Skeletal muscle satellite cell (primary cell): ENCODE measurements around the gene SH3TC2.

Experiments
- H3K27me3 ChIP-seq: 2 replicates; pipeline ENCODE4 v1.7.0; 2013; ENCODE audit warnings: low read length; ENCODE audit not compliant: control insufficient read depth, insufficient read depth
- H3K36me3 ChIP-seq: 2 replicates; pipeline ENCODE4 v1.7.0; 2013; ENCODE audit warnings: mild to moderate bottlenecking, control low read depth, low read length; ENCODE audit not compliant: insufficient read depth
- H3K4me1 ChIP-seq: 2 replicates; pipeline ENCODE4 v1.7.0; 2013; ENCODE audit warnings: low read length; ENCODE audit not compliant: control insufficient read depth, insufficient read depth
- H3K4me2 ChIP-seq: 2 replicates; pipeline ENCODE4 v1.7.0; 2013; ENCODE audit warnings: mild to moderate bottlenecking, low read length
- H3K4me3 ChIP-seq: 2 replicates; pipeline ENCODE4 v1.7.0; 2013; ENCODE audit warnings: low read length
- H3K9ac ChIP-seq: 2 replicates; pipeline ENCODE4 v1.7.0; 2013; ENCODE audit warnings: mild to moderate bottlenecking, low read depth, low read length, moderate library complexity
- H3K9me3 ChIP-seq: replicated peaks from 2 replicates; pipeline ENCODE4 v1.7.0; 2013; ENCODE audit warnings: mild to moderate bottlenecking, control low read depth, low read length

SH3TC2 gene

GRCh38 chr5:149040421-149040820 lies 22.4 kb downstream of the SH3TC2 start:
- Histone ChIP-seq H3K9me3 (no peaks in the 10 kb centered on the region), H3K9ac (no peak overlapping the region), H3K4me1 (peaks cover 7% of the 10 kb centered on the region), H3K36me3 (no peaks in the 10 kb centered on the region), H3K4me2 (no peak overlapping the region), H3K4me3 (no peak overlapping the region), H3K27me3 (no peaks in the 10 kb centered on the region)

DNA sequence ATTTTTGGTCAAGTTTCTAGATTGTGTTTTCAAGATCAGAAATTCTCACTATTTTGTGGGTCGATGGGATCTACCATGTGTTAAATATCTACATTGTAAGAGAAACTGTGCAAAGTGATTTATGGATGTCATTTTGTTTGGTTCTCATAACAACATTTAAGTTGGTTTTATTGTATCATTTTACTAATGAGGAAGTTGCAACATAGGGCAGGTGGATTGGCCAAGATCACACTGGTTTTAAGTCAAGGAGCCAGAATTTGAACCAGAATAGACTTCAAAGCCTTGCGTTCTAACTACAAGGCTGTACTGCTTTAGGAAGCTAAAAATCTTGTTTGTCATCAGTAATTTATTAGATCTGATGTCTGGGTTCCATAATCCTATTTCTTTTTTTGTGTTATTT lies 23.4 kb downstream of the SH3TC2 start:
- peaks cover 7% of the 10 kb centered on the region for H3K4me1 ChIP-seq
- no peak overlapping the region for H3K9ac ChIP-seq
- H3K36me3 ChIP-seq: no peaks in the 10 kb centered on the region
- H3K9me3 ChIP-seq: no peaks in the 10 kb centered on the region
- no peak overlapping the region for H3K4me3 ChIP-seq
- no peak overlapping the region for H3K4me2 ChIP-seq
- no peaks in the 10 kb centered on the region for H3K27me3 ChIP-seq

GRCh38 chr5:149038336-149039080 lies 24.4 kb downstream of the SH3TC2 start:
- Histone ChIP-seq H3K9me3 (no peaks in the 10 kb centered on the region), H3K4me3 (no peak overlapping the region), H3K36me3 (no peaks in the 10 kb centered on the region), H3K9ac (no peak overlapping the region), H3K27me3 (no peaks in the 10 kb centered on the region), H3K4me2 (no peak overlapping the region), H3K4me1 (peaks cover 7% of the 10 kb centered on the region)

GRCh38 chr5:149037817-149038216 lies 25.0 kb downstream of the SH3TC2 start:
- Histone ChIP-seq H3K9ac (no peak overlapping the region), H3K4me3 (no peak overlapping the region), H3K4me2 (no peak overlapping the region), H3K36me3 (no peaks in the 10 kb centered on the region), H3K9me3 (no peaks in the 10 kb centered on the region), H3K4me1 (peaks cover 7% of the 10 kb centered on the region), H3K27me3 (no peaks in the 10 kb centered on the region)

DNA sequence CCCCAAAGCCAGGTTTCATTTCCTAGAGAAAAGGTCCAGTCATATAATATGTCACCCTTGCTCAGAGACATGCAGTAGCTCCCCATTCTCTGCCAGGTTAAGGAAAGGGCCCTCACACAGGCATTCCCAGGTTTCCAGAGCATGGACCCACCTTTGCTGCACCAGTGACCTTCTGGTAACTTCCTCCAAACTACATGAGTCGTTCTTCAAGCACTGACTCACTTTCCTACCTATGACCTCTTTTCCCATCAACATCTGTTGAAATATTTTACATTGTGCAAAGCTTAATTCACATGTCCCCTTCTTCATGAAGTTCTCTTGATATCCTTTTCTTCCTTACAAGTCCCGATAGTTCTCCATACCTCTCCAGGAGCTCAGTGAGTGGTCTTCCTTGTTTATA lies 25.9 kb downstream of the SH3TC2 start:
- H3K36me3 ChIP-seq: no peaks in the 10 kb centered on the region
- H3K27me3 ChIP-seq: no peaks in the 10 kb centered on the region
- H3K9me3 ChIP-seq: no peaks in the 10 kb centered on the region
- H3K4me1 ChIP-seq: peaks cover 7% of the 10 kb centered on the region
- H3K9ac ChIP-seq: no peak overlapping the region
- H3K4me3 ChIP-seq: no peak overlapping the region
- H3K4me2 ChIP-seq: no peak overlapping the region

- H3K4me1 ChIP-seq: peaks cover 7% of the 10 kb centered on the region
- no peak overlapping the region for H3K4me2 ChIP-seq
- H3K36me3 ChIP-seq: no peaks in the 10 kb centered on the region
- H3K9me3 ChIP-seq: no peaks in the 10 kb centered on the region
- H3K4me3 ChIP-seq: no peak overlapping the region
- H3K9ac ChIP-seq: no peak overlapping the region
- H3K27me3 ChIP-seq: no peaks in the 10 kb centered on the region
Observed at GRCh38 chr5:149036168-149036567, 26.7 kb downstream of the SH3TC2 start.

GRCh38 chr5:149035372-149035790 lies 27.5 kb downstream of the SH3TC2 start:
- Histone ChIP-seq H3K9me3 (no peaks in the 10 kb centered on the region), H3K27me3 (no peaks in the 10 kb centered on the region), H3K36me3 (no peaks in the 10 kb centered on the region), H3K4me2 (no peak overlapping the region), H3K4me1 (peaks cover 12% of the 10 kb centered on the region), H3K9ac (no peak overlapping the region), H3K4me3 (no peak overlapping the region)

DNA sequence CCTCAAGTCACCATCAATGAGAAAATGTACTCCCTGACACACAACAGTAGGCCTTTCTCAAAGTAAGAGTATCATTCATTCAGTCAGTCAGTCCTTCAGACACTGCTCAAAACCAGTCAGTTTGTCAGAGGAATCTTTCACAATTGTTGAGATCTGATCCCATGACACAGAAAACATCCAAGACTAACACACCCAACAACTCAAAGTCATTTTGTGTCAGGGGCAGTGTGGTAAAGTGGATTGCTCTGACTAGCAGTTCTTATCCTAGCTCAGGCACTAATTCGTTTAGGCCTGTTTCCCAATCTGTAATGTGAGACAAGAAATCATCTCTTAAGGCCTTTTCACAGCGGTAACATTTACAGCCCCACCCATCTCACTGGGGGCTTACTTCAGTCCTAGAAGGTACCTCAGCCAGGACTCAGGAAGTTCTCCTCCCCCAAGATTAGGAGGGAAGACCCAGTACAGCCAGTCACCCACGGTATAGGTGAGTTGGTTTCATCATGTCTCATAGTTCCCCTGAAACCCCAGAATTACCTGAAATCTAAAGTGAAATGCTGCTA lies 31.9 kb downstream of the SH3TC2 start:
- H3K4me2 ChIP-seq: no peak overlapping the region
- H3K4me3 ChIP-seq: no peak overlapping the region
- H3K4me1 ChIP-seq: peaks cover 9% of the 10 kb centered on the region
- H3K9ac ChIP-seq: no peak overlapping the region
- no peaks in the 10 kb centered on the region for H3K36me3 ChIP-seq
- no peaks in the 10 kb centered on the region for H3K27me3 ChIP-seq
- no peaks in the 10 kb centered on the region for H3K9me3 ChIP-seq

GRCh38 chr5:149030392-149030791 lies 32.5 kb downstream of the SH3TC2 start:
- Histone ChIP-seq H3K9me3 (no peaks in the 10 kb centered on the region), H3K27me3 (no peaks in the 10 kb centered on the region), H3K36me3 (no peaks in the 10 kb centered on the region), H3K4me2 (no peak overlapping the region), H3K9ac (no peak overlapping the region), H3K4me1 (peaks cover 9% of the 10 kb centered on the region), H3K4me3 (no peak overlapping the region)

GRCh38 chr5:149028984-149029383 lies 33.9 kb downstream of the SH3TC2 start:
- Histone ChIP-seq H3K4me2 (no peak overlapping the region), H3K36me3 (no peaks in the 10 kb centered on the region), H3K9ac (no peak overlapping the region), H3K27me3 (no peaks in the 10 kb centered on the region), H3K4me3 (no peak overlapping the region), H3K9me3 (no peaks in the 10 kb centered on the region), H3K4me1 (peaks cover 14% of the 10 kb centered on the region)

DNA sequence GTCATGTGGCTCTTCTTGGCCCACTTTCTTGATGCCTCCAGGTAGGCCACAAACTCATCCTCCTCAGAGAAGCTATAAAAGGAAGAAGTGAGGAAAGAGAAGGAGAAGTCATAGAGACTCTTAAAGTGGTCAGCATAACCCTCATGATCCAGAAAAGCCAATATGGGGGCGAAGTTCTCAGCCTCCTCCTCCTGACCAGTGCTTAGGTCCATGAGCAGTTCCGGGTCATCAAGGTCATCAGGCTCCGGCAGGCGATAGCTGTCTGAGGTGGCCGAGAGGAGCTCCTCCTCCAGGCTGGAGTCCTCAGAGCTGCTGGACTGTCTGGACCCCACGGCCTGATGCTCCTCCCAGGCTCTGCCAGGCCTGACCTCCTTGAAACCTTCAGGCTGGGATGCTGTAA lies 34.7 kb downstream of the SH3TC2 start:
- Histone ChIP-seq H3K4me1 (peaks cover 15% of the 10 kb centered on the region), H3K4me2 (no peak overlapping the region), H3K36me3 (no peaks in the 10 kb centered on the region), H3K4me3 (no peak overlapping the region), H3K27me3 (no peaks in the 10 kb centered on the region), H3K9ac (no peak overlapping the region), H3K9me3 (no peaks in the 10 kb centered on the region)

DNA sequence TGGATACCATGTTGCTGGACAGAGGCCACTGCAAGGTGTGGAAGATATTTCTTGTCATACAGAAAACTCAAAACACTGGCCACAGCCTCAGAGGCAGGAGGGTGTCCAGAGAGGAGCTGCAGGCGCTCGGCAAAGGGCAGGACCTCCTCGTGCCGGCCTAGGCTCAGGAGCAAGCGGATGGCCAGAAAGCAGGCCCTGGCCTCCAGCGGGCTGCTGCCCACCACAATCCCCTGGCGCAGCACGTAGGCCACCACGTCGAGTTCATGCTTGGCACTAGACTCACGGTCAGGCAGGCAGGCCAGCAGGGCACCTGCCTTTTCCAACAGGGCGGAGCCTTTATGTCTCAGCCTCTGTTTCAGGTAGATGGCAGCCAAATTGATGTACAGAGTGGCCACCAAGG lies 35.2 kb downstream of the SH3TC2 start:
- Histone ChIP-seq H3K4me2 (no peak overlapping the region), H3K36me3 (no peaks in the 10 kb centered on the region), H3K4me3 (no peak overlapping the region), H3K9ac (no peak overlapping the region), H3K27me3 (no peaks in the 10 kb centered on the region), H3K4me1 (peaks cover 15% of the 10 kb centered on the region), H3K9me3 (no peaks in the 10 kb centered on the region)
